ELR (cell line): ENCODE data around the gene LY9.

ENCODE experiments used
- DNase-seq: peaks from one replicate; pipeline ENCODE4 v3.0.0-alpha.2; 2015; ENCODE audit warnings: low read depth

LY9 gene

GRCh38 chr1:160795951-160796383, at the start of gene LY9:
TSS of gene LY9 (plus strand) at chr1:160796174. CDS start at chr1:160796188, 14 bp downstream.
- DNase-seq, result no peak

- no peak for DNase-seq
Observed at GRCh38 chr1:160746836-160747500, 49.0 kb upstream of the LY9 start.

- DNase-seq, result no peak
Observed at GRCh38 chr1:160747717-160748116, 48.3 kb upstream of the LY9 start.

- peak; percentile 65 for DNase-seq
Observed at GRCh38 chr1:160748181-160748877, 47.6 kb upstream of the LY9 start.

GRCh38 chr1:160748878-160749269, 47.1 kb upstream of the LY9 start:
- DNase-seq, result no peak

- DNase-seq, result no peak
Observed at GRCh38 chr1:160750608-160751007, 45.4 kb upstream of the LY9 start.

GRCh38 chr1:160752406-160752805, 43.6 kb upstream of the LY9 start:
- DNase-seq, result no peak

- DNase-seq, result no peak
Observed at GRCh38 chr1:160752924-160753323, 43.0 kb upstream of the LY9 start.

- DNase-seq, result no peak
Observed at GRCh38 chr1:160753594-160753993, 42.4 kb upstream of the LY9 start.

GRCh38 chr1:160755461-160755860, 40.5 kb upstream of the LY9 start:
- no peak for DNase-seq

- DNase-seq, result no peak
Observed at GRCh38 chr1:160755911-160756848, 39.8 kb upstream of the LY9 start.

- no peak for DNase-seq
Observed at GRCh38 chr1:160756849-160757201, 39.1 kb upstream of the LY9 start.

- DNase-seq, result no peak
Observed at GRCh38 chr1:160758521-160758920, 37.5 kb upstream of the LY9 start.

GRCh38 chr1:160759740-160760139, 36.2 kb upstream of the LY9 start:
- DNase-seq, result no peak

GRCh38 chr1:160761046-160761445, 34.9 kb upstream of the LY9 start:
- no peak for DNase-seq

GRCh38 chr1:160761886-160762285, 34.1 kb upstream of the LY9 start:
- no peak for DNase-seq

- no peak for DNase-seq
Observed at GRCh38 chr1:160763993-160764392, 32.0 kb upstream of the LY9 start.

GRCh38 chr1:160767395-160768294, 28.3 kb upstream of the LY9 start:
- no peak for DNase-seq

GRCh38 chr1:160768295-160768657, 27.7 kb upstream of the LY9 start:
- peak; percentile 32 for DNase-seq

GRCh38 chr1:160772331-160772730, 23.6 kb upstream of the LY9 start:
- no peak for DNase-seq

- DNase-seq, result no peak
Observed at GRCh38 chr1:160773093-160773492, 22.9 kb upstream of the LY9 start.
